ENCODE results near the gene FAM222B.

The FAM222B gene

GRCh38 chr17:28871056-28871579 is 28.5 kb upstream of the FAM222B start:
- no peak for TF ChIP-seq CTCF (IDR thresholded peaks at IDR 0.05)
- Histone ChIP-seq H3K27ac (no peak overlapping the region), H3K4me3 (no peak overlapping the region)
- DNase-seq (ENCODE audit: low spot score): no peak

- H3K4me3 ChIP-seq: no peak overlapping the region
- H3K27ac ChIP-seq: no peak overlapping the region
- TF ChIP-seq CTCF (IDR thresholded peaks at IDR 0.05): no peak
- no peak for DNase-seq (ENCODE audit: low spot score)
Measured at GRCh38 chr17:28867276-28867675, 24.7 kb upstream of the FAM222B start.

- H3K27ac ChIP-seq: no peak overlapping the region
- no peak for TF ChIP-seq CTCF (IDR thresholded peaks at IDR 0.05)
Measured at GRCh38 chr17:28865946-28866752, 23.6 kb upstream of the FAM222B start.

GRCh38 chr17:28864991-28865849 is 22.6 kb upstream of the FAM222B start:
- H3K4me3 ChIP-seq: no peak overlapping the region
- TF ChIP-seq CTCF (IDR thresholded peaks at IDR 0.05): no peak
- H3K27ac ChIP-seq: no peak overlapping the region
- DNase-seq (ENCODE audit: low spot score): no peak

More at GRCh38 chr17:28865946-28866752, 23.6 kb upstream of the FAM222B start:
- no peak for DNase-seq (ENCODE audit: low spot score)
- H3K4me3 ChIP-seq: no peak overlapping the region

GRCh38 chr17:28863953-28864352 is 21.4 kb upstream of the FAM222B start:
- H3K27ac ChIP-seq: no peak overlapping the region
- no peak for DNase-seq (ENCODE audit: low spot score)
- no peak overlapping the region for H3K4me3 ChIP-seq
- TF ChIP-seq CTCF (IDR thresholded peaks at IDR 0.05): no peak

- Histone ChIP-seq H3K27ac (no peak overlapping the region), H3K4me3 (no peak overlapping the region)
- TF ChIP-seq CTCF (IDR thresholded peaks at IDR 0.05): no peak
- no peak for DNase-seq (ENCODE audit: low spot score)
Measured at GRCh38 chr17:28862561-28862960, 20.0 kb upstream of the FAM222B start.

Data from coronary artery (tissue), 2 donors.